ENCODE measurements around the gene TRPV4. TPM values are rescaled to one million over a fixed set of nuclear protein-coding genes. Genes with fewer than 3 reads are reported as not detected.

Gene TRPV4
- total RNA-seq, 1 experiment from 2014 or later: 0.16 TPM

DNA sequence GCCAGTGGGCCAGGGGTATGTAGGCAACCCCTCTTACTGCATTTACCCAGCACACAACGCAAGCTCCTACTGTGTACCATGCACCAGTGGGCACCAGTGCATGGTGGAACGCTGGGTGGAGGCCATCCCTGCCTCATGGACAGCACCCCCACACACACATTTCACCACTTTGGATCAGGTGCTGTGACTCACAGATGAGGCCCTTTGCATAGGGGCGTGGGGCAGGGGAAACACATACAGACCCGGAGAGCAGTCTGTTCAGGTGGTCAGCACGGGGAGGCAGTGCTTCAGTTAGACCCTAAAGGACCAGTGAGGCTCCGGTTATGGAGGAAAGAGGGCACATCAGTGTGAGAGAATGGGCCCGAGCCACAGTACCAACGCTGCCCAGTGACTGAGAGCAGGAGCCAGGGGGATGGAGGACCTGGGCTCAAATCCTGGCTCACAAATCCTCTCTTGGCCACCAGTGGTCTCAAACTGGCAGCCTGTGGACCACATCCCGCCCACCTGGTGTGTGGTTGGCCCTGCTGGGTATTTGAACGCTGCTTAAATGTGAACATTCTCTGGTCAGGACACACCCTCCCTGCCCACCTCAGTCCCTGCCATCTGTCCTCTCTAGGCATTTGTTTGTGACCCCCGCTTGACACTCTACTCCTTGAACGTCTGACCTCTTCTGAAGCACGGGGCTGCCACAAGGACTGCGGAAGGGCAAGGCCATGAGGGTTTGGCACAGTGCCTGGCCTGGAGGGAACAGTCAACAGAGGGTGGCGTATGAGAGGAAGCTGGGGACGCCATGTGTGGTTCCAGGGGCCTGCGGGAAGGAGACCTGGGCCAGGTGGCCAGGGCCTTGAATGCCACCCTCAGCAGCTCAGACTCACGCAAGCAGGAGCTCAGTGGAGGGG, 72.9 kb downstream of the TRPV4 start:
- peak in 1 of 2 experiments; percentile 48 for DNase-seq (ENCODE audit: low read depth in 1 of 2, low spot score in 2 of 2)
- Histone ChIP-seq H3K27ac (no peak overlapping the region), H3K4me3 (no peak overlapping the region)

DNA sequence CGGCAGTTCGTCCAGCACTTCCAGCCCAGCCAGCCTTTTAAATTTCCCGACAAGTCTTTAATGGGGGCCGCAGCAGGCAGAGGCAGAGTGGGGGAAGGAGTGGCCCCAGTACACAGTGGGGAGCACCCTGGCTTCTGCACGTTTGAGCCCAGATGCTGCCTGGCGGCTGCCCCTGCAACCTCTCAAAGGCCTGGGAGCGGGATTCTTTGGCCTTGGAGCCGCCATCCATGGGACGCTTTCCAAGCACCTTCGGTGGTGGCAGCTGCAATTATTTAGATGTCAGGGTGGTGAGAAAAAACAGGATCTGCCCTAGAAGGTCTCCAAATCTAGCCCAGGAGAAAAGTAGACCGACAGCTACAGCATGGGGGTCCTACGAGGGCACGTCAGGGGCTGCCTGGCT, 73.6 kb downstream of the TRPV4 start:
- DNase-seq (ENCODE audit: low read depth in 1 of 2, low spot score in 2 of 2): peak in 1 of 2 experiments; percentile 25
- Histone ChIP-seq H3K4me3 (no peak overlapping the region), H3K36me3 (0 out of 2 replicates have a peak, but pooled peaks cover 5% of the 10 kb centered on the region), H3K4me1 (replicated peaks) (peaks cover 33% of the 10 kb centered on the region), H3K9me3 (replicated peaks) (peaks cover 11% of the 10 kb centered on the region), H3K27me3 (replicated peaks) (no peaks in the 10 kb centered on the region), H3K27ac (no peak overlapping the region)

More for the DNA sequence above, 72.9 kb downstream of the TRPV4 start:
- Histone ChIP-seq H3K4me1 (replicated peaks) (peaks cover 33% of the 10 kb centered on the region), H3K27me3 (replicated peaks) (no peaks in the 10 kb centered on the region), H3K36me3 (0 out of 2 replicates have a peak, but pooled peaks cover 5% of the 10 kb centered on the region), H3K9me3 (replicated peaks) (peaks cover 11% of the 10 kb centered on the region)

DNA sequence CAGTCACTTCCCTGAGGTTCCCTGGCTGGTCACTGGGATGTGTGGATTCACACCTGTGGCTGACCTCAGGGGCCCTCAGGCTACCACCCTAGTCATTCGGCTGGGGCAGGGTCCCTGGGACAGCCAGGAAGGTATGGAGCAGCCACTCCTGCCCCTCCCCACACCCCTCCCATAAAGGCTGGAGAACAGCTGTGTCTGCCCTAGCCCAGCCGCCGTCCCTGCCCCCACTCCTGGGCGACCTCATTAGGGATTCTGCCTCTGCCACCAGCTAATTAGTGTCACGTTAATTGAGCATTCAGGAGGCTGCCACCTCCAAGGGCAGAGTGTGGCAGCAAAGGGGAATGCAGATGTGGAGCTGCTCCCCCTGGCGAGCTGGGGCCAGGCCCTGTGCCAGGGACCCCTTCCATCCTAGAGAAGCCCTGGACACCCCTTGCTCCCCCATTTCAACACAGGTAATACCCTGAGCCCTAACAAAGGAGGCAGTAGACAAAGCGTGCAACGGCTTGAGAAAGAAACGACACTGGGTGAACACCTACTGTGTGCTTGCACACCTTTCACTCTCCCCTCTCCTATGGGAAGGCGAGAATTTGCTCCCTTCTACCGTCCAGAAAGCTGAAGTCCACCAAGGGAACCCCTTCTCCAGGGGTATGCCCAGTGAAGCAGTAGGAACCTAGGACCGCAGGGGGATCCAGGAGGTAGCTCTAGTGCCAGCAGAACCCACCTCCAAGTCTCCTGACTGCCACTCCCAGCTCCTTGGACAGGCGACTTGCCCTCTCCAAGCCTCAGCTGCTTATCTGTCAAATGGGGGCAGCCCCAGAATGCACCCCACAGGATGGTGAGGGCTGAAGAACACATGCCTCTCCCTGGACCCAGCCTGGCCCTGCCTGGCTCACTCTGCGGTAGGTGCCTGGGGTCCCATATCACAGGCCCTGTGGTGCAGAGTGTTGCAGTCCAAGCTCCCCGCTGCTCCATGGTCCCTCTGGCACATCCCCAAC, 74.5 kb downstream of the TRPV4 start:
- Histone ChIP-seq H3K36me3 (0 out of 2 replicates have a peak, but pooled peaks cover 5% of the 10 kb centered on the region), H3K27me3 (replicated peaks) (no peaks in the 10 kb centered on the region), H3K4me3 (no peak overlapping the region), H3K9me3 (replicated peaks) (peaks cover 11% of the 10 kb centered on the region), H3K27ac (no peak overlapping the region), H3K4me1 (replicated peaks) (peaks cover 33% of the 10 kb centered on the region)
- DNase-seq (ENCODE audit: low read depth in 1 of 2, low spot score in 2 of 2): peak in 1 of 2 experiments; percentile 34

DNA sequence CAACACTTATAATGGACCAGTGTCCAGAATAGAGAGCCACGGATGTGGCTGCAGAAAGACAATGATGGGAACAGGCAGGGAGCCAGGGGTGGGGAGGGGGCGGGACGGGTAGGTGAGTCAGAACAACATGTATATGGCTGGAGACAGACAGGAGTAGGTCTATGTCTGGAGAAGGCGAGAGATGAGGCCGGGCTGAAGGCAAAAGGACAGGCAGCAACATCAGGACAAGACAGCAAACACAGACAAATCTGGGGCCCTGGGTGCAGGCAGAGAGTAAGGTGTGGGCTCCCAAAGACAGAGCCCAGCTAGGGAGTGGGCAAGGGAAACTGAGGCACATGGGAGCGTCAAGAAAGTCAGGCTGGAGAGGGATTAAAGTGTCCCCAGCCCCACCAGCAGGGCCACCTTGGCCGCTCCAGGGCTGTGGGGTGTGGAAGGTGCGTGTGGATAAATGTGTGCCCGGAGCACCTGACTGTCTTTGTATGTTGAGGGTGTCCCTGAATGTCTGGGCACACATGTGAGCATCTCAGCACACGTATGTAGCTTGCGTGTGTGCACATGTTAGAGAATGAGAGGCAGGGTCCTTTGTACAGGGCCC, 75.4 kb downstream of the TRPV4 start:
- Histone ChIP-seq H3K4me1 (replicated peaks) (peaks cover 27% of the 10 kb centered on the region), H3K27me3 (replicated peaks) (no peaks in the 10 kb centered on the region), H3K4me3 (no peak overlapping the region), H3K27ac (no peak overlapping the region), H3K9me3 (replicated peaks) (peaks cover 4% of the 10 kb centered on the region; the same call in 1 of the 2 replicates), H3K36me3 (0 out of 2 replicates have a peak, but pooled peaks cover 4% of the 10 kb centered on the region)
- peak in 1 of 2 experiments; percentile 28 for DNase-seq (ENCODE audit: low read depth in 1 of 2, low spot score in 2 of 2)

DNA sequence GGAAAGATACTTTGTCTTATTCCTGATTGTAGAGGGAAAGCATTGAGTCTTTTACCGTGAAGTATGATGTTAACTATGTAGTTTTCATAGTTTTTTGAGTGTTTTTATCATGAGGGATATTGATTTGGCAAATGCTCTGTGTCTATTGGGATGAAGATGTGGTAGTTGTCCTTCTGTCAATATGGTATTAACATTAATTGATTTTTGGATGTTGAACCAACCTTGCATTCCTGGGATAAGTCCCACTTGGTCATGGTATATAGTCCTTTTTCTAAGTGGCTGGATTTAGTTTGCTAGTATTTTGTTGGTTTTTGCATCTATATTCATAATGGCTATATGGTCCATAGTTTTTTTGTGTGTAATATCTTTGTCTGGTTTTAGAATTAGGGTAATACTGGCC, 76.7 kb downstream of the TRPV4 start:
- no peak overlapping the region for H3K4me3 ChIP-seq
- H3K9me3 ChIP-seq (replicated peaks): peaks cover 4% of the 10 kb centered on the region; the same call in 1 of the 2 replicates
- H3K27me3 ChIP-seq (replicated peaks): no peaks in the 10 kb centered on the region
- 0 out of 2 replicates have a peak, but pooled peaks cover 2% of the 10 kb centered on the region for H3K36me3 ChIP-seq
- no peak overlapping the region for H3K27ac ChIP-seq
- H3K4me1 ChIP-seq (replicated peaks): peaks cover 14% of the 10 kb centered on the region
- no peak for DNase-seq (ENCODE audit: low read depth in 1 of 2, low spot score in 2 of 2)

DNA sequence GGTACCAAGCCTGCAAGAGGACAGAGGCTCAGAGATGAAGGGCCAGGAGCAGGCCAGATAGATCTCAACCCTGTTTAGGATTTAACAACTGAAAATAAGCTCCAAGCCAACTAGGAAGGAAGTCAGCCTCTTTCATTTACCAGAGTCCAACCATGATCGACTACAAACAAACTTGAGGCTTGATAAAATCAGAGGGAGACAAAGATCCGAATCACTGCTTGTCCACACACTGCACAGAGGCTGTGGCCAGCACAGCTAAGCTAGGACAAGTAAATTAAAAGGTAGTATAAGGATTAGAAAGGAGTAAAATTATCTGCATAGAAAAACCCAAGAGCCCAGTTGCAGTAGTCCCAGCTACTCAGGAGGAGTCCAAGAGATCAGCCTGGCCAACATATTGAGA, 79.2 kb downstream of the TRPV4 start:
- 0 out of 2 replicates have a peak, but pooled peaks cover 2% of the 10 kb centered on the region for H3K36me3 ChIP-seq
- no peak overlapping the region for H3K27ac ChIP-seq
- H3K27me3 ChIP-seq (replicated peaks): no peaks in the 10 kb centered on the region
- H3K4me3 ChIP-seq: no peak overlapping the region
- no peak for DNase-seq (ENCODE audit: low read depth in 1 of 2, low spot score in 2 of 2)
- no peaks in the 10 kb centered on the region for H3K4me1 ChIP-seq (replicated peaks)
- peaks cover 4% of the 10 kb centered on the region; the same call in 1 of the 2 replicates for H3K9me3 ChIP-seq (replicated peaks)

DNA sequence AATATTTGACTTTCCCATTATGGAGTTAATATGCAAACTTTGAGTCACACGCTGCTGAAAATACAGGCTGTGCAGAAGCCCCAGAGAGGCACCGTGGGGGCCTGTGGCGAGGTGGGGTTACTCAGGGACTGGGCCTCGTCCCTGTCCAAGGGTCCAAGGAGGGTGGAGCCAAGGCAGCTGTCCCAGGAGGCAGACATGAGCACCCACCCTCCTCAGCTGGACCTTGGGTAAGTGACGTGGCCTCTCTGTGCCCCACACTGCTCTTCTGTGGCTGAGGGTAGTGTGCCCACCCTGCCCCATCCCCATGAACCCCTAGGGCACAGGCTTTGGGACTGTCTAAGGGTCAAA, 80.2 kb downstream of the TRPV4 start:
- no peaks in the 10 kb centered on the region for H3K4me1 ChIP-seq (replicated peaks)
- DNase-seq (ENCODE audit: low read depth in 1 of 2, low spot score in 2 of 2): no peak
- no peaks in the 10 kb centered on the region for H3K27me3 ChIP-seq (replicated peaks)
- no peak overlapping the region for H3K27ac ChIP-seq
- H3K4me3 ChIP-seq: no peak overlapping the region
- peaks cover 4% of the 10 kb centered on the region; the same call in 1 of the 2 replicates for H3K9me3 ChIP-seq (replicated peaks)
- H3K36me3 ChIP-seq: 0 out of 2 replicates have a peak, but pooled peaks cover 2% of the 10 kb centered on the region

DNA sequence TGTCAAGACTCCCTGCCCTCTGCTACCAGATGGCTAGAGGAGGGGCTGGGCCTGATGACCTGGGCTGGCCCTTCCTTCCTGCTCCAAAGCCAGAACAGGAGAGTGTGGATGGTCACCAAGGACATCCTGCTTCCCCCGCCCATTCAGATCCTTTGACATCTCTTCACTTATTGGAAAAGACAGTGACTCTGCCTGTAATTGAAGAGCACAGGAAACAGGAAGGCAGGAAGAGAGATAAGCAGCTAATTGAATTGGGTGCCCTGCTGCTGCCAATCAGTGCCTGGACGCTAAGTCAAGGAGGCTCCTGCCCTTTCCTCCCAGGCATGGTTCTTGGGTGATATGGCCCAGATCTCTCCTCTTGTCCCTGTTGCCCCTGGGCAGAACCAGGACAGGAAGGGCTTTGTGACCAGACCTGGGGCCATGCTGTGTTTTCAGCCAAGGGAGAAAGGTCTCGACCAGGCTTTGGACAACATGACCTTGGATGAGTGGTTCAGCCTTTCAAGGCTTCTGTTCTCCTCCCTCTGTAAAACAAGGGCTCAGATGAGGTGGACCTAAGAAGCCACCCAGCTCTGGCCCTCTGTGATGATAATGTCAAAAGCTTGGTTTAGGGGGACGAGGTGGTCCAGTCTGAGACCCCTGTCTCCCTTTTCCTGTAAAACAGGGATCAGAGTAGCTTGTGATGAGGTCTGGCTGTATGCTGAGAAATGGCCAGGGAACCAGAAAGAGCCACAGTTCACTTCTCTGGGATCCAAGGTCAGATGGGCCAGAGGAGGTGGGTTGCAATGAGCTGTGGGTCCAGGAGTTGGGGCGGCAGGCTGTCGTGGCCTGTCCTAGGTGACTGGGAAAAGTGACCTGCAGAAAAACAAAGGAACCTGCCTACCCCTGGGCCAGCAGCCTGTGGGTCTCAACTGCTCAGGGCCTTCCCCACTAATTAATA, 80.8 kb downstream of the TRPV4 start:
- Histone ChIP-seq H3K27me3 (replicated peaks) (no peaks in the 10 kb centered on the region), H3K27ac (no peak overlapping the region), H3K9me3 (replicated peaks) (peaks cover 4% of the 10 kb centered on the region; the same call in 1 of the 2 replicates), H3K36me3 (0 out of 2 replicates have a peak, but pooled peaks cover 2% of the 10 kb centered on the region), H3K4me3 (no peak overlapping the region), H3K4me1 (replicated peaks) (no peaks in the 10 kb centered on the region)
- DNase-seq (ENCODE audit: low read depth in 1 of 2, low spot score in 2 of 2): no peak

DNA sequence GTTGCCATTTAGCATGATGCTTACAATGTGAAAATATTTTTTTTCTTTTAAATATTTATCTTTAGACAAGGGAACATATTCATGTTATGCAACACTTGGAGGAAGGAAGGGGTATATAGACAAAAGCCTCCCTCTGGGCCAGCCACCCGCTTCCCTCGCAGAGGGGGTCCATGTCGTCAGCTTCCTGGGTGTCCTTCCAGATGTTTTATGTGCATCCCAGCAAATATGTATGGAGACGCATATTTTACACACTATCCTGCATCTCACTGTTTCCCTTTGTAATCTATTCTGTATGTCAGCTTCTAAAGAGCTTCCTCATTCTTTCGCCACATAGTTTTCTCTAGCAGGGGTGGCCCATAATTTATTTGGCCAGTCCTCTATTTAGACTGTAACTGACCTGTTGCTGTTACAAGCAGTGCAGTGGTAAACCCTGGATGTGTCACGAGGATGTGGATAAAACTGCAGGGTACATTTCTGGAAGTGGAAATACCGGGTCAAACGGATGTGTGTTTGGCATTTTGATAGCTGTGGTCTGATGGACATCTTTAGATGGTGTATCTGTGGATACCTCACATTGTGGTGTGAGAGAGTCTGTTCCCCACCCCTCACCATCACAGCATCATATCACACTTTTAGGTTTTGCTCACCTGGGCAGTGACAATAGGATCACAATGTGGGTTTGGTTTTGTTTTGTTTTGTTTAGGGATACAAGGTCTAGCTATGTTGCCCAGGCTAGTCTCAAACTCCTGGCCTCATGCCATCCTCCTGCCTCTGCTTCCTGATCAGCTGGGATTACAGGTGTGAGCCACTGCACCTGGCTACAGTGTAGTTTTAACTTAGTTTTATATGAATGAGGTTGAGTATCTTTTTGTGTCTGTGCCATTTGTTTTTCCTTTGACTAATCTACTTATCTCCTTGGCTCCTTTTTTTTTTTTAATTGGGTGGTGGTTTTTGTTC, 87.9 kb downstream of the TRPV4 start:
- Histone ChIP-seq H3K27ac (peak overlapping the region; percentile 15), H3K9me3 (replicated peaks) (no peaks in the 10 kb centered on the region), H3K4me3 (no peak overlapping the region), H3K36me3 (no peaks in the 10 kb centered on the region), H3K27me3 (replicated peaks) (no peaks in the 10 kb centered on the region), H3K4me1 (replicated peaks) (peaks cover 32% of the 10 kb centered on the region)
- DNase-seq (ENCODE audit: low read depth in 1 of 2, low spot score in 2 of 2): peak; percentile 81 to 84

DNA sequence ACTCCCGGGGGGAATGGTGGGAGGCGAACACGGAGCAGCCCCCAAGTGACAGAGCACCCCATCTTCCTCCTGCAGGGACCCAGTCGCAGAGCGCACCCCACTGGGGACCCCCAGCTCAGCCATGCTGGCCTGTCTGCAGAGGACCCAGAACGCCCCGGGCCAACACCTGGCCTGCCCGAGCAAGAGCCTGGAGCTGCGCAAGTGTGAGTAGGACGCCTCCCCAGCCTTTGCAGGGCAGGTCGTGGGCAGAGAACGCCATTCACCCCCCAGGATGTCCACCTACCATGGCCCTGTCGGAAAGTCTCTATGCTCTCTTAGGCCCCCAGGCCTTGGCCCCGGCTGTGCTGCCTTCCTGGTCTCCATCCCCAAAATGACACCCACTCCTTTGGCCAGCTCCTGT, 89.2 kb downstream of the TRPV4 start:
- H3K27ac ChIP-seq: peak overlapping the region; percentile 3; the same call in 1 of the 2 replicates
- no peaks in the 10 kb centered on the region for H3K27me3 ChIP-seq (replicated peaks)
- DNase-seq (ENCODE audit: low read depth in 1 of 2, low spot score in 2 of 2): no peak
- no peaks in the 10 kb centered on the region for H3K9me3 ChIP-seq (replicated peaks)
- no peak overlapping the region for H3K4me3 ChIP-seq
- H3K4me1 ChIP-seq (replicated peaks): peaks cover 42% of the 10 kb centered on the region
- no peaks in the 10 kb centered on the region for H3K36me3 ChIP-seq

DNA sequence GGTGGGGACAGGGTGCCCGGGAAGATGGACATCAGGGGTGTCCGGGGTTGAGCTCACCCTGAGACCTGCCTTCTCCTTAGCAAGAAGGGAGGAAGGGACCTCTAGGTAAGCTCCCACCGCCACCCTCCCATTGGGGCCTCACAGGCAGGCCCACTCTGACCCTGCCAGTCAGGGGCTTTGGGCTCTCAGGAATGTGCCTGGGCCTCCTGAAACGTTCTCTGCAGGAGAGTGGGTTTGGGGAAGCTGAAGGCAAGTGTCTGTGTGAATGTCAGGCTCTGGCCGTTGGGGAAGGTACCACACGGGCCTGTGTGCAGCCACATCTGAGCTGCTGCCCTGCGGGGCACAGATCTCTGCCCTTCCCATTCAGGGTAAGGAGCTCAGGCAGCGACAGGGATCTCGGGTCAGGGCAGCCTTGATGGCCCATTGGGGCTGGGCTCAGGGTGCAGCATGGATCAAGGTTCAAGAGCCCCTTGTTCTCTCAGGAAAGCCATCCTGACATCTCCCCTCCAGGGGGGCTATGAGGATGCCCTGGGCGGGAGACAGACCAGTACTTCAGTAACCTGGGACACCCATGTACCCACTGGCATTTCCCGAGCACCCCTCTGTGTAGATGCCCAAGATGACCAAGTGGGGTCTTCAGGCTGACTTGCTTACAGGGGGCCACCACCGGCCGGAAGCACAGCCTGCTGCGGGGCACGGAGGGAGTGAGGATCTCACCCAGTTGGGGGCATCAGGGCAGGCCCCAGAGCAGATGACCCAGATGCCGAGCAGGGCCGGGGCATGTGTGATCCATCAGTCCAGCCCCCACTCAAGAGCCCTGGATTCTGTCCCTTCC, 89.9 kb downstream of the TRPV4 start:
- Histone ChIP-seq H3K4me1 (replicated peaks) (peaks cover 50% of the 10 kb centered on the region), H3K36me3 (no peaks in the 10 kb centered on the region), H3K27me3 (replicated peaks) (no peaks in the 10 kb centered on the region), H3K9me3 (replicated peaks) (no peaks in the 10 kb centered on the region), H3K27ac (no peak overlapping the region), H3K4me3 (no peak overlapping the region)
- no peak for DNase-seq (ENCODE audit: low read depth in 1 of 2, low spot score in 2 of 2)

Measured in SJSA1 (cell line).